ENCODE measurements around the gene PAGR1. TPM values are rescaled to one million over a fixed set of nuclear protein-coding genes. Genes with fewer than 3 reads are reported as not detected.

Gene PAGR1
- total and polyA plus RNA-seq, 2 of the 4 experiments (the other 2 are of a cell fraction): 10.6 to 22.1 TPM

DNA sequence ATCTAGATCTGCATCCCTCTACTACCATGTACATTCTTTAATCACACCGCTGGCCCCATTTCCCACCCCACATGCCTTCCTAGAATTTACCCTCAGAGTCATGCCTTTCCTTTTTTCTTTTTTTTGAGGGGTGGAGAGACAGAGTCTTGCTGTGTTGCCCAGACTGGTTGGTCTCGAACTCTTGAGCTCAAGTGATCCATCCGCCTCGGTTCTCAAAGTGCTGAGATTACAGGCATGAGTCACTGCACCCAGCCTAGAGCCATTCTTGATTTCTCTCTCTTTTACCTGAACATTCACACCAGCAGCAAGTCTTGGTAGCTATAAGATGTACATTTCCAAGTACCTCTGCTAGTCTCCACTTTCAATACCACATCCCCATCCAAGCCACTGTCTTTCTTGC lies 2.1 kb downstream of the PAGR1 start:
- H2BK5ac ChIP-seq (ENCODE audit: low read depth, low read length, poor library complexity, severe bottlenecking): no peak overlapping the region
- TF ChIP-seq CEBPB (IDR thresholded peaks at IDR 0.05; ENCODE audit: low read depth, low read length) (no peak), RCOR1 (IDR thresholded peaks at IDR 0.05; ENCODE audit: insufficient replicate concordance, low read length) (no peak), MXI1 (IDR thresholded peaks at IDR 0.05; ENCODE audit: borderline replicate concordance, low read depth, low read length) (no peak)
- no peak overlapping the region for H3K4me3 ChIP-seq (ENCODE audit: insufficient read depth, low read depth, low read length)
- in situ Hi-C loops (cut with MboI; ENCODE audit: low sequenced_read_pairs) (no loop called here), dilution Hi-C loops (cut with HindIII; ENCODE audit: low sequenced_read_pairs, unreplicated experiment) (no loop called here), intact Hi-C loops (cut with micrococcal nuclease) (loop anchor here (5.0 kb wide), 1 partner anchor 204 kb away; the partner anchor contains the start of gene C16orf92)
- no peak overlapping the region for H2BK20ac ChIP-seq (ENCODE audit: low read depth, low read length)
- ATAC-seq (ENCODE audit: low read depth) (no peak), DNase-seq (no peak)
- peaks cover 6% of the 10 kb centered on the region for H3K36me3 ChIP-seq (ENCODE audit: control insufficient read depth, insufficient read depth, low read length)
- no TSS peak for BruUV-seq (replicated peaks)
- H2AFZ ChIP-seq (replicated peaks; ENCODE audit: low read length, poor library complexity): no peak overlapping the region
- H3K18ac ChIP-seq (ENCODE audit: low read depth, low read length): no peak overlapping the region
- H3K14ac ChIP-seq (replicated peaks; ENCODE audit: low read depth, low read length): no peak overlapping the region
- H4K5ac ChIP-seq (ENCODE audit: low read depth, low read length): no peak overlapping the region
- H2AK5ac ChIP-seq (ENCODE audit: low read depth, low read length): no peak overlapping the region
- peaks cover 13% of the 10 kb centered on the region; the same call in 1 of the 2 replicates for H3K9me1 ChIP-seq (ENCODE audit: insufficient read depth, low read length)
- H2BK120ac ChIP-seq (ENCODE audit: low read depth, low read length): no peak overlapping the region
- H4K8ac ChIP-seq (ENCODE audit: low read depth in 2 of 2, low read length in 2 of 2): no peak overlapping the region
- H3K9ac ChIP-seq (ENCODE audit: low read depth, low read length): no peak overlapping the region
- CTCF ChIA-PET: interaction anchor here (0.6 kb wide), 2 partner anchors 175 to 203 kb away, joined by 3 to 5 read pairs; no protein-coding TSS in a partner anchor
- H3K9me3 ChIP-seq (ENCODE audit: control insufficient read depth, insufficient read depth, low read length): no peaks in the 10 kb centered on the region
- no peak overlapping the region for H3K4ac ChIP-seq (ENCODE audit: low read depth, low read length)
- H3K23ac ChIP-seq (ENCODE audit: low read depth, low read length): no peak overlapping the region
- no peak overlapping the region for H4K91ac ChIP-seq (ENCODE audit: insufficient read depth, low read depth, low read length)
- peaks cover 14 to 67% of the 10 kb centered on the region in 2 experiments; a peak in 3 of 4 replicates for H3K79me1 ChIP-seq (ENCODE audit: low read depth in 1 of 2, low read length in 2 of 2)
- H3K56ac ChIP-seq (ENCODE audit: extremely low read depth, insufficient read depth, low read length): no peak overlapping the region
- H2BK15ac ChIP-seq (ENCODE audit: low read depth, low read length): no peak overlapping the region
- no CpG with 5 or more reads among the region's 4 CpGs for WGBS, 2 experiments (ENCODE audit: extremely low coverage in 2 of 2, insufficient read length in 1 of 2)
- POLR2A ChIA-PET (ENCODE audit: unreplicated experiment): no interaction called here
- H3K4me2 ChIP-seq (ENCODE audit: low read depth, low read length): no peak overlapping the region
- no peak overlapping the region for H2AK9ac ChIP-seq (replicated peaks; ENCODE audit: low read depth, low read length, poor library complexity)
- H4K20me1 ChIP-seq (ENCODE audit: insufficient read depth, low read length): no peaks in the 10 kb centered on the region
- H3K27ac ChIP-seq (ENCODE audit: insufficient read depth, low read length): no peak overlapping the region
- H3K27me3 ChIP-seq (ENCODE audit: control insufficient read depth, insufficient read depth, low read length): no peaks in the 10 kb centered on the region
- peaks cover 19% of the 10 kb centered on the region for H3K4me1 ChIP-seq (ENCODE audit: control insufficient read depth, insufficient read depth, low read length)
